Parietal lobe (tissue), 1 donor: ENCODE results near the gene PPM1G. TPM values are rescaled to one million over a fixed set of nuclear protein-coding genes. Genes with fewer than 3 reads are reported as not detected.

ENCODE experiments used
- total RNA-seq: library from RNA; depleted of rRNA; stranded (reverse); fragments of >200 nt; gene quantifications from one replicate; pipeline ENCODE4 v1.2.3, GENCODE V29; 2014

The PPM1G gene
- total RNA-seq, result 63.2 TPM

GRCh38 chr2:27409321-27410073 lies at the start of gene PPM1G:
Gene PPM1G, minus strand, starts transcription at chr2:27409591. Its CDS starts 169 bp downstream, at chr2:27409422.

GRCh38 chr2:27441958-27442919 lies 32.8 kb upstream of the PPM1G start, which contains the start of gene KRTCAP3:
Gene KRTCAP3, plus strand, starts transcription at chr2:27442381. Its CDS starts 32 bp downstream, at chr2:27442413.

GRCh38 chr2:27428213-27428977 lies 19.0 kb upstream of the PPM1G start, which contains the start of gene NRBP1:
Gene NRBP1, plus strand, starts transcription at chr2:27428631. Its CDS starts 4,643 bp downstream, at chr2:27433274.

GRCh38 chr2:27380626-27381545 lies 28.5 kb downstream of the PPM1G start, which contains the start of gene ZNF513:
Gene ZNF513, minus strand, starts transcription at chr2:27380734. Its CDS starts 208 bp downstream, at chr2:27380526.

GRCh38 chr2:27370026-27370815 lies 39.2 kb downstream of the PPM1G start, which contains the start of the genes EIF2B4 and SNX17:
Gene EIF2B4, minus strand, starts transcription at chr2:27370338. Its CDS starts 24 bp downstream, at chr2:27370314.
Gene SNX17, plus strand, starts transcription at chr2:27370616. Its CDS starts 128 bp downstream, at chr2:27370744.

GRCh38 chr2:27356382-27357181 lies 52.8 kb downstream of the PPM1G start, which contains the start of gene GTF3C2:
Gene GTF3C2, minus strand, starts transcription at chr2:27356764. Its CDS starts 13,210 bp downstream, at chr2:27343554.

Other genes with a start within 250 kb of the PPM1G start
- 35.4 TPM for gene ATRAID, start 197.6 kb downstream of the PPM1G start, total RNA-seq
- 28.8 TPM for gene SLC5A6, start 197.3 kb downstream of the PPM1G start, total RNA-seq
- gene CAD, start 192.2 kb downstream of the PPM1G start, total RNA-seq, result 20.7 TPM
- gene SLC30A3, start 146.5 kb downstream of the PPM1G start, total RNA-seq, result 0.31 TPM
- gene DNAJC5G, start 134.2 kb downstream of the PPM1G start, total RNA-seq, result not detected
- gene TRIM54, start 127.2 kb downstream of the PPM1G start, total RNA-seq, result not detected
- gene UCN, start 101.1 kb downstream of the PPM1G start, total RNA-seq, result not detected
- 107 TPM for gene MPV17, start 86.5 kb downstream of the PPM1G start, total RNA-seq
- 56.7 TPM for gene GTF3C2, start 52.8 kb downstream of the PPM1G start, total RNA-seq
- gene EIF2B4, start 39.3 kb downstream of the PPM1G start, total RNA-seq, result 20.7 TPM
- 57.0 TPM for gene SNX17, start 39.0 kb downstream of the PPM1G start, total RNA-seq
- gene ZNF513, start 28.9 kb downstream of the PPM1G start, total RNA-seq, result 12.8 TPM
- 82.9 TPM for gene NRBP1, start 19.0 kb upstream of the PPM1G start, total RNA-seq
- not detected for gene KRTCAP3, start 32.8 kb upstream of the PPM1G start, total RNA-seq
- 70.7 TPM for gene IFT172, start 80.2 kb upstream of the PPM1G start, total RNA-seq
- gene FNDC4, start 85.6 kb upstream of the PPM1G start, total RNA-seq, result 43.2 TPM
- 1.3 TPM for gene GCKR, start 87.2 kb upstream of the PPM1G start, total RNA-seq
- gene ZNF512, start 173.5 kb upstream of the PPM1G start, total RNA-seq, result 69.8 TPM
- gene CCDC121, start 219.4 kb upstream of the PPM1G start, total RNA-seq, result 4.1 TPM
- 31.6 TPM for gene GPN1, start 219.5 kb upstream of the PPM1G start, total RNA-seq